T1000 (cell line): ENCODE data around the gene CRHR1.

Source experiments
- DNase-seq: peaks from one replicate; lab custom pipeline; 2025; ENCODE audit warnings: mixed read lengths; lab: John Stamatoyannopoulos, UW

CRHR1 gene

GRCh38 chr17:45758544-45758943 is 25.6 kb upstream of the CRHR1 start:
- DNase-seq: no peak

- DNase-seq: no peak
Measured at GRCh38 chr17:45759761-45760160, 24.4 kb upstream of the CRHR1 start.

DNA sequence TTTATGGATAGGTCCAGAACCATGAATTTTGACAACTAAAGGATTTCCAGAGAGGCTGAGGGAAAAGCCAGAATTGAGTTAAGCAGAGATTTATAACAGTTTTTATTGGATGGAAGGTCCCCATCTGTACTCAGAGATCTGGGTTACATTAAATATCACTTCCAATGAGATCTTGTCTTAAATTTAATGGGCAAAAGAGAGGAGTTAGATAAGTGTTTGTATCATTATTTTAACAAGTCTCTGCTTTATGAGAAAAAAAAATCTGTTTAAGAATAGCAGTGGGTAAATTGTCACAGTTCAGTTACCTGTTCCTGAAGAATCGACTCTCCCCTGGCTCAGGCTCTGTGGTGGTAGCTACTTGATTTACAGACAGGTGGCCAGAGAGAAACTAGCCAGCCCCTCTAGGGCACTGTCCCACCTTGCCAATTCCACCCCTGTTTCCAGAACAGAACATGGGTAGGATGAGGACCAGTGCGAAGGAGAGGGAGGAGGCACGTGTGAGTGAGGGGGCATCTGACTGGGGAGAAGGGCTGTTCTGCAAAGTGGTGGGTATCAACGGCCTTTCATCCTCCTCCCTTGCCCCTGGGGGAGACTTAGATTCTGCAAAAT is 22.1 kb upstream of the CRHR1 start:
- DNase-seq: no peak

- no peak for DNase-seq
Measured at GRCh38 chr17:45763182-45763581, 20.9 kb upstream of the CRHR1 start.

- DNase-seq: no peak
Measured at GRCh38 chr17:45764479-45764878, 19.6 kb upstream of the CRHR1 start.

DNA sequence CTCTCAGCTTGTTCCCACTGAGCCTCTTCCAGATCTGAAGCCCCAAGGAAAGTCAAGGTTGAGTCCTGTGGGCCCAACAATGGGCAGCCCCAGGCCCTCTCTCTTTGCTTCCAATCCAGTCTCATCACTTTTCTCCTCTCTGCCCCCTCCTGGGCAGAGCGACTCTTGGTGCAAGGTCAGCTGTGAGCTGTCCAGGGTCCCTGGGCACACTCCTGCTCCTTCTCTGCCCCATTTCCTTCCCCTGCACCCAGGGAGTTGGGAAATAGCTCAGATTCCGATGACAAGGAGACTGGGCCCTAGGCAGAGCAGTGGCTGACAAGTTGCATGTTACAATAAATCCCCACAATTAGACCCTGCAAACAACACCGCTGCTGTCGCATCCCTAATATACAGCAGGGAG is 16.1 kb upstream of the CRHR1 start:
- DNase-seq: no peak

GRCh38 chr17:45770632-45771270 is 13.4 kb upstream of the CRHR1 start:
- DNase-seq: no peak

DNA sequence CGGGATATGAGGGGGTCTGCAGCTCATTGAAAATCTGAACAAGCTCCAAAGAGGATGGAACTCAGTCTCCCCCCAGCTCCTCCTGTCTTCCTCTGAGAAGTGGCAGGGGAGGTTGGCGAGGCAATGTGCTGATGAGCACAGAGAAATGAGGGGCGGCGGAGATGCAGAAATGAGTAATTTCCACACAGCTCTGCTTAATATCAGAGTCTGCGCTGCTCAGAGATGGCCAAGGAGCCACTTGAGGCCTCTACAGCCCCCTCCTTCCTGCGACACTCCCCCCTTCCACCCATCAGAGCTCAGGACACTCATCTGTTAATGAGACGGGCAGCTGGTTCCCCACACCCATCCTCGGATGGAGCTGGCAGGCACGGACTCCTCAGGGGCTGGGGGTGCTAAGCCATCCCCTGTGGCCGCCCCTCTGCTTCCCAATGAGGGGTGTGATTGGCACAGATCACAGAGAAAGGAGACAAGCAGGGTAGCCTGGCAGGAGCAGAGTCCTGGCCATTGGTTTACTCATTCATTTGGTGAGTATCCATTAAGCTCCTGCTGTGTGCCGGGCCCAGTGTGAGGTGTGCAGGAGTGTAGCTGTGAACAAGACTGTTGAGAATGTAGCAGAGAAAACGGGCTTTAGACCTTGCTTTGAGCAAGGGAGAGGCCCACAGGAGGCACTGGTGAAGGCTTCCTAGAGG is 12.7 kb upstream of the CRHR1 start:
- no peak for DNase-seq

GRCh38 chr17:45775148-45775547 is 9.0 kb upstream of the CRHR1 start:
- no peak for DNase-seq

DNA sequence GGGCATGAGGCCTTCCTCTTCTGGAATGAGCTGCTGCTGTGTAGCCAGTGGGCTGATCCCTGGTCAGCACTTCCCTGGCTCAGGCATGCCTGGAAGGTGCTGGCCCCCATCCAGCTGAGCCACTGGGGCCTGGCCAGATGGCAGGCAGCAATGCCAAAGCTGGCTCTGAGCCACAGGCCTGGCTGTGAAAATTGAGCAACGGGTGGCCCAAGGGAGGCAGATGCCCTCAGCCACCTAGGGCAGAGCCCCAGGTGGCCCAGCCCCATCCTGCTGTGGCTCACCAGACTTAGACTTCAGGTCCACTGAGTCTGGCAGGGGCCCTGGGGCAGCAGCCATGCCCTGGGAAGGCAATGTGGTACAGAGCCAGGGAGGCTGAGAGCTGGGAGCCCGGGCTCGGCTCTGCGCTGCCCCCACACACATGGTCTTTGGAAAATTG is 8.5 kb upstream of the CRHR1 start:
- no peak for DNase-seq

GRCh38 chr17:45776896-45777295 is 7.2 kb upstream of the CRHR1 start:
- DNase-seq: no peak

GRCh38 chr17:45777388-45777787 is 6.7 kb upstream of the CRHR1 start:
- no peak for DNase-seq

- no peak for DNase-seq
Measured at GRCh38 chr17:45780921-45781320, 3.2 kb upstream of the CRHR1 start.

DNA sequence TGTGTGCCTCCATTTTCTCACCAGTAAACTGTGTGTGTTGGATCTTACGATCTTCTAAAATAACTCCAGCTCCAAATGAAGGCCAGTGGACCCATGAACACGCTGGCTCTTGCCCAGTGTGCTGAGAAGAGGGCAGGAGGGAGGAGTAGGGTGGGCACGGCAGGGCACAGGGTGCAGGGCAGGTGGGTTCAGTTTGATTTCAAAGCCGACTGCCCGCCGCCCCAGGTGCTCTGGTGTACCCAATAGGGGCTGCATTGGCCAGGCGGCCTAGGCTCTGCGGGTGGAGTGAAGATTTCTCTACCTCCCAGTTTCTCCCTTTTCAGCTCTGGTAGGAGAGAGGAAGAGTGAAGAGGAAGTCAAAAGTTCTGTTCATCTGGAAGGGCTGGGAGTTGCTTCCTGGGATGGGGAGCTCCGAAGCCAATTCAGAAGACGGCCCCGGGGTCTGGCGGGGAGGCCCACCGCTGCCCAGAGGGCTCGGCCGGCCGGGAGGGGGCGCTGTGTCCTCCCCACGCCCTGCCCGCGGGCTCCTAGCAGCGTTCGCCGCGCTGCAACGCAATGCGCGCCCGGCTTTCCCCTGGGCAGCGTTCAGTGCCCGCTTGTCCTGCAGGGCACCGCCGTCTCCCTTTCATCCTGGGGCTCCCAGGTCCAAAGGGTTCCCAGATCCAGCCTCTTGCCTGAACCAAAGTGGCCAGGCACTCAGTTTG is 1.1 kb upstream of the CRHR1 start:
- no peak for DNase-seq

GRCh38 chr17:45783593-45784292 is 377 bp upstream of the CRHR1 start:
- no peak for DNase-seq

- no peak for DNase-seq
Measured at GRCh38 chr17:45784741-45785479, 790 bp downstream of the CRHR1 start.

DNA sequence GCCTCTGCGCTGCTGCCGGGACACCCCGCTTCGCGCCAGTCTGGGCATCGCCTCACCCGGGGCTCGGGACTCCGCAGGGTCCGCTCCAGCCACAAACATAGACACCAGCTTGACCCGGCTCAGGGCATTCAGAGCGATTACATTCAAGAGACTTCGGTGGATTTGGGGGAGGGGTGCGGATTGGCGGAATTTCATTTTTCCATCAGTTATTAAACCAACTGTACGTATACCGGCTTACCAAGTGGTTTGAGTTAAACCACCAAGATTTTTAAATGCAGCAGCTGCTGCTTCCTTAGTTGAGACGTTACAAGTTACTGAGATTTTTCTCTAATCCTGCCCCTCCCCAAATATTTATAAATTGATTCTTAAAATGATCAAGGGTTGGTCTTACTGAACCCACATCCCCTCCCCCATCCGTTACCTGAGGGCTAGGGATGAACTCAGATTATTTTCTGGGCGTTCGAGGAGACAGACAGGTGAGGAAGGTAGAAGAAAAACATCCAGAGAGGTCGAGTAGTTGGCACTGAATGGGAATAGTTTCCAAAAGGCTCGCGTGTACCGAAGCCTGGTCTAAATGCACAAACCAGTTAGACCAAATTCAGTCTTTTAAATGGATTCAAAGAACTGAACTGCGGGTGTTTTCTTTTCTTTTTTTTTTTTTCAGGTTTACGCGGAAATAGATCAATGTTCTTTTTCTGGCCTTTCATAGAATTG is 1.5 kb downstream of the CRHR1 start:
- DNase-seq: no peak

- no peak for DNase-seq
Measured at GRCh38 chr17:45786349-45786748, 2.2 kb downstream of the CRHR1 start.

GRCh38 chr17:45787044-45787443 is 2.9 kb downstream of the CRHR1 start:
- no peak for DNase-seq

DNA sequence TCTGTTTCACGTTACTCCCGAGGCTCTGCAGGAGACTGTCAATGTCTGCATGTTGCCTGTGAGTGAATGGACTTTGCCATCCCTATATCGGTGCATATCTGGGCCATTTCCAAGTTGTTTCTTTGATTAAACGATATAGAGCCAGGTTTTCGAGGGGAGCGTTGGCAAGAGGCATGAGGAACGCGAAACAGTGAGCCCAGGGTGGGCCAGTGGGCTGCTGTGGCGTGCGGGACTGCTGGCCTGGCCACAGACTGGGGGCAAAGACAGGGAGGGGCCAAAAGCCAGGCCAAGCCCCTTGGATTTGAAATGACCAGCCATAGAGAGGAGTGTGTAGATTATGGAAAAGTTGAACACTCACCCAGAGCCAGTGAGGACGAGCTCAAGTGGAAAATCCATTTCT is 3.5 kb downstream of the CRHR1 start:
- no peak for DNase-seq

GRCh38 chr17:45788057-45788456 is 3.9 kb downstream of the CRHR1 start:
- no peak for DNase-seq
